ENCODE data around the gene ANKS1B.

Gene ANKS1B

GRCh38 chr12:98745578-98746391 lies 1239.0 kb downstream of the ANKS1B start:
- Histone ChIP-seq H3K9me3 (ENCODE audit: control insufficient read depth in 2 of 2, low read length in 2 of 2) (no peaks in the 10 kb centered on the region), H3K4me1 (ENCODE audit: control insufficient read depth in 2 of 2, insufficient read depth in 2 of 2, low read length in 2 of 2) (no peaks in the 10 kb centered on the region), H3K9ac (ENCODE audit: low read depth in 1 of 2, low read length in 2 of 2) (no peak overlapping the region), H3K27ac (ENCODE audit: low read depth in 2 of 2, low read length in 2 of 2) (no peak overlapping the region), H3K27me3 (ENCODE audit: control insufficient read depth in 2 of 2, insufficient read depth in 2 of 2, low read length in 2 of 2) (peaks cover 15 to 20% of the 10 kb centered on the region in 2 donors), H3K4me3 (ENCODE audit: low read length in 2 of 2) (peak overlapping the region; percentile 38 to 71), H3K36me3 (ENCODE audit: control insufficient read depth in 2 of 2, insufficient read depth in 2 of 2, low read length in 2 of 2) (no peaks in the 10 kb centered on the region)

- Histone ChIP-seq H3K27me3 (ENCODE audit: control insufficient read depth in 2 of 2, insufficient read depth in 2 of 2, low read length in 2 of 2) (peaks cover 15 to 20% of the 10 kb centered on the region in 2 donors), H3K9me3 (ENCODE audit: control insufficient read depth in 2 of 2, low read length in 2 of 2) (no peaks in the 10 kb centered on the region), H3K36me3 (ENCODE audit: control insufficient read depth in 2 of 2, insufficient read depth in 2 of 2, low read length in 2 of 2) (no peaks in the 10 kb centered on the region), H3K27ac (ENCODE audit: low read depth in 2 of 2, low read length in 2 of 2) (no peak overlapping the region), H3K4me1 (ENCODE audit: control insufficient read depth in 2 of 2, insufficient read depth in 2 of 2, low read length in 2 of 2) (no peaks in the 10 kb centered on the region), H3K4me3 (ENCODE audit: low read length in 2 of 2) (no peak overlapping the region), H3K9ac (ENCODE audit: low read depth in 1 of 2, low read length in 2 of 2) (no peak overlapping the region)
Observed at GRCh38 chr12:98744680-98745079, 1240.1 kb downstream of the ANKS1B start.

- no peak overlapping the region for H3K4me3 ChIP-seq (ENCODE audit: low read length in 2 of 2)
- H3K36me3 ChIP-seq (ENCODE audit: control insufficient read depth in 2 of 2, insufficient read depth in 2 of 2, low read length in 2 of 2), result no peaks in the 10 kb centered on the region
- no peaks in the 10 kb centered on the region for H3K4me1 ChIP-seq (ENCODE audit: control insufficient read depth in 2 of 2, insufficient read depth in 2 of 2, low read length in 2 of 2)
- H3K9me3 ChIP-seq (ENCODE audit: control insufficient read depth in 2 of 2, low read length in 2 of 2), result no peaks in the 10 kb centered on the region
- no peak overlapping the region for H3K27ac ChIP-seq (ENCODE audit: low read depth in 2 of 2, low read length in 2 of 2)
- H3K27me3 ChIP-seq (ENCODE audit: control insufficient read depth in 2 of 2, insufficient read depth in 2 of 2, low read length in 2 of 2), result peaks cover 15 to 20% of the 10 kb centered on the region in 2 donors
- H3K9ac ChIP-seq (ENCODE audit: low read depth in 1 of 2, low read length in 2 of 2), result no peak overlapping the region
Observed at GRCh38 chr12:98743362-98743953, 1241.3 kb downstream of the ANKS1B start.

GRCh38 chr12:98741556-98742265 lies 1243.0 kb downstream of the ANKS1B start:
- no peak overlapping the region for H3K9ac ChIP-seq (ENCODE audit: low read depth in 1 of 2, low read length in 2 of 2)
- H3K36me3 ChIP-seq (ENCODE audit: control insufficient read depth in 2 of 2, insufficient read depth in 2 of 2, low read length in 2 of 2), result no peaks in the 10 kb centered on the region
- H3K27ac ChIP-seq (ENCODE audit: low read depth in 2 of 2, low read length in 2 of 2), result no peak overlapping the region
- H3K9me3 ChIP-seq (ENCODE audit: control insufficient read depth in 2 of 2, low read length in 2 of 2), result no peaks in the 10 kb centered on the region
- peaks cover 12 to 16% of the 10 kb centered on the region in 2 donors for H3K27me3 ChIP-seq (ENCODE audit: control insufficient read depth in 2 of 2, insufficient read depth in 2 of 2, low read length in 2 of 2)
- H3K4me3 ChIP-seq (ENCODE audit: low read length in 2 of 2), result no peak overlapping the region
- H3K4me1 ChIP-seq (ENCODE audit: control insufficient read depth in 2 of 2, insufficient read depth in 2 of 2, low read length in 2 of 2), result no peaks in the 10 kb centered on the region

- H3K27ac ChIP-seq (ENCODE audit: low read depth in 2 of 2, low read length in 2 of 2), result no peak overlapping the region
- H3K36me3 ChIP-seq (ENCODE audit: control insufficient read depth in 2 of 2, insufficient read depth in 2 of 2, low read length in 2 of 2), result no peaks in the 10 kb centered on the region
- no peak overlapping the region for H3K4me3 ChIP-seq (ENCODE audit: low read length in 2 of 2)
- no peak overlapping the region for H3K9ac ChIP-seq (ENCODE audit: low read depth in 1 of 2, low read length in 2 of 2)
- peaks cover 10 to 11% of the 10 kb centered on the region in 2 donors for H3K27me3 ChIP-seq (ENCODE audit: control insufficient read depth in 2 of 2, insufficient read depth in 2 of 2, low read length in 2 of 2)
- H3K9me3 ChIP-seq (ENCODE audit: control insufficient read depth in 2 of 2, low read length in 2 of 2), result no peaks in the 10 kb centered on the region
- no peaks in the 10 kb centered on the region for H3K4me1 ChIP-seq (ENCODE audit: control insufficient read depth in 2 of 2, insufficient read depth in 2 of 2, low read length in 2 of 2)
Observed at GRCh38 chr12:98741196-98741555, 1243.6 kb downstream of the ANKS1B start.

- Histone ChIP-seq H3K9ac (ENCODE audit: low read depth in 1 of 2, low read length in 2 of 2) (no peak overlapping the region), H3K27me3 (ENCODE audit: control insufficient read depth in 2 of 2, insufficient read depth in 2 of 2, low read length in 2 of 2) (peaks cover 6 to 7% of the 10 kb centered on the region in 2 donors), H3K4me1 (ENCODE audit: control insufficient read depth in 2 of 2, insufficient read depth in 2 of 2, low read length in 2 of 2) (no peaks in the 10 kb centered on the region), H3K36me3 (ENCODE audit: control insufficient read depth in 2 of 2, insufficient read depth in 2 of 2, low read length in 2 of 2) (peaks cover 2% of the 10 kb centered on the region in 2 donors), H3K9me3 (ENCODE audit: control insufficient read depth in 2 of 2, low read length in 2 of 2) (no peaks in the 10 kb centered on the region), H3K4me3 (ENCODE audit: low read length in 2 of 2) (no peak overlapping the region), H3K27ac (ENCODE audit: low read depth in 2 of 2, low read length in 2 of 2) (no peak overlapping the region)
Observed at GRCh38 chr12:98740751-98741150, 1244.0 kb downstream of the ANKS1B start.

GRCh38 chr12:98738539-98738938 lies 1246.2 kb downstream of the ANKS1B start:
- H3K9me3 ChIP-seq (ENCODE audit: control insufficient read depth in 2 of 2, low read length in 2 of 2), result no peaks in the 10 kb centered on the region
- H3K9ac ChIP-seq (ENCODE audit: low read depth in 1 of 2, low read length in 2 of 2), result no peak overlapping the region
- H3K27ac ChIP-seq (ENCODE audit: low read depth in 2 of 2, low read length in 2 of 2), result no peak overlapping the region
- H3K4me3 ChIP-seq (ENCODE audit: low read length in 2 of 2), result no peak overlapping the region
- peaks cover 0 to 2% of the 10 kb centered on the region in 2 donors for H3K27me3 ChIP-seq (ENCODE audit: control insufficient read depth in 2 of 2, insufficient read depth in 2 of 2, low read length in 2 of 2)
- no peaks in the 10 kb centered on the region for H3K4me1 ChIP-seq (ENCODE audit: control insufficient read depth in 2 of 2, insufficient read depth in 2 of 2, low read length in 2 of 2)
- H3K36me3 ChIP-seq (ENCODE audit: control insufficient read depth in 2 of 2, insufficient read depth in 2 of 2, low read length in 2 of 2), result peaks cover 8 to 11% of the 10 kb centered on the region in 2 donors

GRCh38 chr12:98738002-98738401 lies 1246.7 kb downstream of the ANKS1B start:
- Histone ChIP-seq H3K9me3 (ENCODE audit: control insufficient read depth in 2 of 2, low read length in 2 of 2) (no peaks in the 10 kb centered on the region), H3K36me3 (ENCODE audit: control insufficient read depth in 2 of 2, insufficient read depth in 2 of 2, low read length in 2 of 2) (peaks cover 8 to 13% of the 10 kb centered on the region in 2 donors), H3K27me3 (ENCODE audit: control insufficient read depth in 2 of 2, insufficient read depth in 2 of 2, low read length in 2 of 2) (peaks cover 0 to 2% of the 10 kb centered on the region in 2 donors), H3K9ac (ENCODE audit: low read depth in 1 of 2, low read length in 2 of 2) (no peak overlapping the region), H3K4me1 (ENCODE audit: control insufficient read depth in 2 of 2, insufficient read depth in 2 of 2, low read length in 2 of 2) (no peaks in the 10 kb centered on the region), H3K4me3 (ENCODE audit: low read length in 2 of 2) (no peak overlapping the region), H3K27ac (ENCODE audit: low read depth in 2 of 2, low read length in 2 of 2) (no peak overlapping the region)

- Histone ChIP-seq H3K9me3 (ENCODE audit: control insufficient read depth in 2 of 2, low read length in 2 of 2) (no peaks in the 10 kb centered on the region), H3K36me3 (ENCODE audit: control insufficient read depth in 2 of 2, insufficient read depth in 2 of 2, low read length in 2 of 2) (peaks cover 11 to 14% of the 10 kb centered on the region in 2 donors), H3K4me1 (ENCODE audit: control insufficient read depth in 2 of 2, insufficient read depth in 2 of 2, low read length in 2 of 2) (no peaks in the 10 kb centered on the region), H3K27ac (ENCODE audit: low read depth in 2 of 2, low read length in 2 of 2) (no peak overlapping the region), H3K27me3 (ENCODE audit: control insufficient read depth in 2 of 2, insufficient read depth in 2 of 2, low read length in 2 of 2) (peaks cover 0 to under 1% of the 10 kb centered on the region in 2 donors), H3K4me3 (ENCODE audit: low read length in 2 of 2) (no peak overlapping the region), H3K9ac (ENCODE audit: low read depth in 1 of 2, low read length in 2 of 2) (no peak overlapping the region)
Observed at GRCh38 chr12:98737322-98737712, 1247.4 kb downstream of the ANKS1B start.

Measured in mucosa of rectum (tissue), 2 donors.